ENCODE measurements around the gene MSI2. TPM values are rescaled to one million over a fixed set of nuclear protein-coding genes. Genes with fewer than 3 reads are reported as not detected.

Gene MSI2
- total RNA-seq, 1 donor from 2014 or later: 31.3 TPM

DNA sequence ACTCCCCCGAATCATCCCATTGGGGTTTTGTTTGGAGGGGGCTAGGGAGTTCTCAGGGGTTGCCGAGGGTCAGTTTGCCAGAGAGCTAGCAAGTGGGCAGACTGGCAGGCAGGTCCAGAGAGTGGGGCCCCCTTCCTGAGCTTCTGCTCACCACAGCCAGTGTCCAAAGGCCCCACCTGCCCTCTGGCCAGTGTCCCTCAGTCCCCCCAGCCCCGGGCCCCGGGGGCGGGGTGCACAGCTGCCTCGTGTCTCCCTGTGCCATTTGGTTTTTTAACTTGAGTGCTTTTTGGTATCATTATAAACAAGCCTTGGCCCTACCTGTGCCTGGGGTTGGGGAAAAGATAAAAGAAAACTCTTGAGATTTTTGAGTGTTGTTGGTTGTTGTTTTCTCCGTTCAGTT lies 397.0 kb downstream of the MSI2 start:
- no peak for TF ChIP-seq CTCF (IDR thresholded peaks at IDR 0.05)
- no peak for DNase-seq
- intact Hi-C loops (cut with DNase I): no loop called here

GRCh38 chr17:57654040-57654775 lies 397.9 kb downstream of the MSI2 start:
- no peak for TF ChIP-seq CTCF (IDR thresholded peaks at IDR 0.05)
- no peak for ATAC-seq
- intact Hi-C loops (cut with DNase I): no loop called here

More for the DNA sequence above, 397.0 kb downstream of the MSI2 start:
- Histone ChIP-seq H3K9me3 (no peaks in the 10 kb centered on the region), H3K27ac (no peak overlapping the region), H3K27me3 (no peaks in the 10 kb centered on the region), H3K4me3 (no peak overlapping the region), H3K4me1 (no peaks in the 10 kb centered on the region), H3K36me3 (no peaks in the 10 kb centered on the region)
- no peak for ATAC-seq

DNA sequence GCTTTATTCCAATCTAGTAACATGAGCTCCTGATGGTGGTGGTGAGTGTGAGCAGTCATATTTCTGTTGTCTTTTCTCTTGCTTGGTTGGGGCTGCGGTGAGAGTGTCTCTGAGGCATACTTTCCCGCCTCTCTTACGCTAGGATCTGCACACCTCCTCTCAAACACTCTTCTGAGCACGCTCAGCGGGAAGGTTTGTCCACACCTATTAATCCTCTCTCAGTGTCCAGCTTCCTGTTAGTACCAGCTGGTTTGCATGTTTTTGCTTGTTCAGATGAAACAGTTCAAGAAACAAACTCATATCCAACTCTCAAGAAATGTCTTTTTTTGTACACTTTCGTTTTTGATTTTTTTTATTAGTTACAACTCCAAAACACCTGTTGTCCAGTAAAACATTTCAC lies 399.2 kb downstream of the MSI2 start:
- H3K4me3 ChIP-seq: no peak overlapping the region
- H3K36me3 ChIP-seq: no peaks in the 10 kb centered on the region
- DNase-seq: no peak
- no peak for TF ChIP-seq CTCF (IDR thresholded peaks at IDR 0.05)
- no peaks in the 10 kb centered on the region for H3K27me3 ChIP-seq
- no peaks in the 10 kb centered on the region for H3K9me3 ChIP-seq
- H3K4me1 ChIP-seq: no peaks in the 10 kb centered on the region
- H3K27ac ChIP-seq: no peak overlapping the region
- ATAC-seq: no peak
- intact Hi-C loops (cut with DNase I): no loop called here

More at GRCh38 chr17:57654040-57654775, 397.9 kb downstream of the MSI2 start:
- no peaks in the 10 kb centered on the region for H3K36me3 ChIP-seq
- H3K27me3 ChIP-seq: no peaks in the 10 kb centered on the region
- H3K9me3 ChIP-seq: no peaks in the 10 kb centered on the region
- H3K4me3 ChIP-seq: no peak overlapping the region
- H3K27ac ChIP-seq: no peak overlapping the region
- no peak for DNase-seq
- no peaks in the 10 kb centered on the region for H3K4me1 ChIP-seq

DNA sequence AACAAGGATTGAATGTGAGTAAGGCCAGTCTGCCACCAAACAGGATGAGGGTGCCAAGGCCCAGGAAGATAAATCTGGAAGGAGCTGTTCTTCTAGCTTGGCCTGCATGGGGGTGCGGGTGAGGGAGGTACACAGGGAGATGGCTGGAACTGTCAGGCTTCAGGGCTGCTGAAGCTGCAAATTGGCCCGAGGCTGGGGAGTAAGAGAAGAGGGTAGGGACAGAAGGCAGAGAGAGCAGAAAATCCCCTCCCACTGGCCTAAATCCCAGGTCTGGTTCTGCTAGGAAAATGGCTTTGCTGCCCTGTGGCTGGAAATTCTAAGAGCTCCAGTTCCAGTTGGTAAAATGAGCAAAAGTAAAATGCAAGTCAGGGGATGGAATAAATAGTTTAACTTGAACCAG lies 400.9 kb downstream of the MSI2 start:
- Histone ChIP-seq H3K27me3 (no peaks in the 10 kb centered on the region), H3K9me3 (no peaks in the 10 kb centered on the region), H3K36me3 (no peaks in the 10 kb centered on the region), H3K27ac (no peak overlapping the region), H3K4me1 (peaks cover under 1% of the 10 kb centered on the region), H3K4me3 (no peak overlapping the region)
- no peak for TF ChIP-seq CTCF (IDR thresholded peaks at IDR 0.05)
- ATAC-seq: no peak
- DNase-seq: no peak
- intact Hi-C loops (cut with DNase I): no loop called here

GRCh38 chr17:57662041-57662440 lies 405.7 kb downstream of the MSI2 start:
- intact Hi-C loops (cut with DNase I): no loop called here
- H3K9me3 ChIP-seq: no peaks in the 10 kb centered on the region
- no peak overlapping the region for H3K27ac ChIP-seq
- no peak for DNase-seq
- no peak for TF ChIP-seq CTCF (IDR thresholded peaks at IDR 0.05)
- no peak overlapping the region for H3K4me3 ChIP-seq
- H3K36me3 ChIP-seq: no peaks in the 10 kb centered on the region
- no peaks in the 10 kb centered on the region for H3K27me3 ChIP-seq
- ATAC-seq: no peak
- H3K4me1 ChIP-seq: peaks cover 11% of the 10 kb centered on the region

All from upper lobe of right lung (tissue), 1 donor.